Naive thymus-derived CD4-positive, alpha-beta T cell (primary cell): ENCODE data around the gene FIGN. TPM values are rescaled to one million over a fixed set of nuclear protein-coding genes. Genes with fewer than 3 reads are reported as not detected.

Source experiments
- ATAC-seq: fragments of 150-1000 bp; cut with Tn5 transposase; 2 replicates; pipeline ENCODE4 v1.10.0; 2021; ENCODE audit warnings: mild to moderate bottlenecking, moderate library complexity
- CTCF ChIA-PET: fragments of 350-600 bp; sonication (Branson Sonifier 250); formaldehyde crosslinking; loops from one replicate; lab custom pipeline; 2021; ENCODE audit warnings: antibody characterized with exemption; lab: Charles Lee
- POLR2A ChIA-PET: fragments of 350-600 bp; sonication (Branson Sonifier 250); formaldehyde crosslinking; loops from one replicate; lab custom pipeline; 2021; ENCODE audit warnings: antibody characterized with exemption, inconsistent platforms; lab: Charles Lee
- DNase-seq, 9 donors: peaks; one replicate each; pipeline versions ENCODE4 v3.0.0 to v3.0.0-alpha.2; 2020 to 2022; ENCODE audit warnings: mixed read lengths in 1 of 9
- H3K27ac ChIP-seq: one replicate; pipeline ENCODE4 v1.7.0; 2013; ENCODE audit warnings: mild to moderate bottlenecking, low read depth, low read length, moderate library complexity
- H3K27me3 ChIP-seq, 2 donors: one replicate each; pipeline ENCODE4 v1.7.0; 2013; ENCODE audit warnings: low read length in 2 of 2, mild to moderate bottlenecking in 2 of 2, moderate library complexity in 2 of 2; ENCODE audit not compliant: control insufficient read depth in 2 of 2, insufficient read depth in 2 of 2
- H3K36me3 ChIP-seq, 3 experiments: 1 replicate in 2 of 3; 2 replicates in 1 of 3; pipeline ENCODE4 v1.7.0; 2013; ENCODE audit warnings: low read length in 3 of 3, mild to moderate bottlenecking in 3 of 3, moderate library complexity in 1 of 3; ENCODE audit not compliant: insufficient read depth in 3 of 3, control insufficient read depth in 2 of 3
- H3K4me1 ChIP-seq, 2 donors: one replicate each; pipeline ENCODE4 v1.7.0; 2013; ENCODE audit warnings: low read length in 2 of 2, mild to moderate bottlenecking in 2 of 2, moderate library complexity in 1 of 2; ENCODE audit not compliant: control insufficient read depth in 2 of 2, insufficient read depth in 2 of 2
- H3K4me3 ChIP-seq: 2 replicates; pipeline ENCODE4 v1.7.0; 2013; ENCODE audit warnings: mild to moderate bottlenecking, low read length
- H3K9me3 ChIP-seq, 3 experiments: 1 replicate in 2 of 3; 2 replicates in 1 of 3; pipeline ENCODE4 v1.7.0; 2013; ENCODE audit warnings: low read length in 3 of 3; ENCODE audit not compliant: control insufficient read depth in 2 of 3
- H3K27ac Mint-ChIP-seq, 9 donors: one replicate each; pipeline ENCODE4 v1.8.0; 2020 to 2022; ENCODE audit warnings: mixed read lengths in 9 of 9, mild to moderate bottlenecking in 8 of 9, moderate library complexity in 5 of 9, inconsistent platforms in 2 of 9
- H3K27me3 Mint-ChIP-seq, 5 donors: one replicate each; pipeline ENCODE4 v1.8.0; 2021 to 2022; ENCODE audit warnings: mixed read lengths in 5 of 5, mild to moderate bottlenecking in 1 of 5
- H3K36me3 Mint-ChIP-seq, 5 donors: one replicate each; pipeline ENCODE4 v1.8.0; 2020 to 2022; ENCODE audit warnings: mixed read lengths in 5 of 5, mild to moderate bottlenecking in 3 of 5, inconsistent platforms in 1 of 5
- H3K4me1 Mint-ChIP-seq, 7 donors: one replicate each; pipeline ENCODE4 v1.8.0; 2020 to 2022; ENCODE audit warnings: mixed read lengths in 7 of 7, mild to moderate bottlenecking in 3 of 7, inconsistent platforms in 1 of 7
- H3K4me3 Mint-ChIP-seq, 10 donors: one replicate each; pipeline ENCODE4 v1.8.0; 2020 to 2022; ENCODE audit warnings: mild to moderate bottlenecking in 10 of 10, mixed read lengths in 10 of 10, moderate library complexity in 6 of 10, inconsistent platforms in 2 of 10
- H3K9me3 Mint-ChIP-seq, 11 donors: one replicate each; pipeline ENCODE4 v1.8.0; 2020 to 2022; ENCODE audit warnings: mixed read lengths in 11 of 11, mild to moderate bottlenecking in 4 of 11, inconsistent platforms in 1 of 11, moderate library complexity in 1 of 11
- intact Hi-C, 2 donors: fragments of 100-400 bp; cut with micrococcal nuclease; formaldehyde crosslinking; loops; one replicate each; pipeline ENCODE4 v1.15.1; 2023
- polyA plus RNA-seq, 2 donors: library from polyadenylated mRNA; unstranded; fragments of 300-500 nt; fragmentation: Illumina TruSeq; gene quantifications; one replicate each; pipeline ENCODE4 v1.2.3, GENCODE V29; 2021
- total RNA-seq, 6 experiments: library from RNA in 5 of 6; stranded (reverse) in 5 of 6; gene quantifications; 1 replicate in 5 of 6; 2 replicates in 1 of 6; pipeline ENCODE4 v1.2.3 and lab custom pipeline; 2021 to 2026

Gene FIGN
- total and polyA plus RNA-seq, 7 experiments from 2014 or later = 0.05 TPM; not detected in 6

- Histone ChIP-seq H3K9me3 (no peaks in the 10 kb centered on the region), H3K27me3 (no peaks in the 10 kb centered on the region), H3K4me3 (no peak overlapping the region), H3K4me1 (no peaks in the 10 kb centered on the region), H3K27ac (no peak overlapping the region), H3K36me3 (no peaks in the 10 kb centered on the region)
- Mint-ChIP-seq H3K4me1 (no peaks in the 10 kb centered on the region), H3K27ac (no peak overlapping the region), H3K4me3 (no peak overlapping the region), H3K36me3 (no peaks in the 10 kb centered on the region), H3K9me3 (peaks cover 0 to 9% (median 0%) of the 10 kb centered on the region in 11 donors), H3K27me3 (no peaks in the 10 kb centered on the region)
- ATAC-seq (no peak), DNase-seq (no peak)
- ChIA-PET CTCF (no interaction called here), POLR2A (no interaction called here)
- intact Hi-C loops = no loop called here
Measured at GRCh38 chr2:163553601-163554000, 182.2 kb downstream of the FIGN start.

GRCh38 chr2:163552758-163553157, 183.1 kb downstream of the FIGN start:
- CTCF ChIA-PET = no interaction called here
- no peaks in the 10 kb centered on the region for H3K27me3 Mint-ChIP-seq
- Histone ChIP-seq H3K4me1 (no peaks in the 10 kb centered on the region), H3K27ac (no peak overlapping the region), H3K27me3 (no peaks in the 10 kb centered on the region), H3K9me3 (no peaks in the 10 kb centered on the region), H3K36me3 (no peaks in the 10 kb centered on the region), H3K4me3 (no peak overlapping the region)
- no peaks in the 10 kb centered on the region for H3K4me1 Mint-ChIP-seq
- H3K9me3 Mint-ChIP-seq = peaks cover 0 to 7% (median 0%) of the 10 kb centered on the region in 11 donors
- H3K27ac Mint-ChIP-seq = no peak overlapping the region
- no peaks in the 10 kb centered on the region for H3K36me3 Mint-ChIP-seq
- no peak for ATAC-seq
- no peak overlapping the region for H3K4me3 Mint-ChIP-seq
- intact Hi-C loops = no loop called here
- POLR2A ChIA-PET = no interaction called here
- DNase-seq = no peak

- Mint-ChIP-seq H3K9me3 (peaks cover 0 to 3% (median 0%) of the 10 kb centered on the region in 11 donors), H3K27me3 (no peaks in the 10 kb centered on the region), H3K4me3 (no peak overlapping the region), H3K36me3 (no peaks in the 10 kb centered on the region), H3K4me1 (peaks cover 0 to 1% (median 0%) of the 10 kb centered on the region in 7 donors), H3K27ac (no peak overlapping the region)
- no peak for DNase-seq
- Histone ChIP-seq H3K36me3 (no peaks in the 10 kb centered on the region), H3K27ac (no peak overlapping the region), H3K4me3 (no peak overlapping the region), H3K4me1 (no peaks in the 10 kb centered on the region), H3K9me3 (no peaks in the 10 kb centered on the region), H3K27me3 (no peaks in the 10 kb centered on the region)
- CTCF ChIA-PET = no interaction called here
- intact Hi-C loops = no loop called here
- POLR2A ChIA-PET = no interaction called here
- ATAC-seq = no peak
Measured at GRCh38 chr2:163551616-163552373, 184.0 kb downstream of the FIGN start.

GRCh38 chr2:163548970-163549369, 186.8 kb downstream of the FIGN start:
- no peak overlapping the region for H3K27ac Mint-ChIP-seq
- H3K36me3 Mint-ChIP-seq = no peaks in the 10 kb centered on the region
- no peak overlapping the region for H3K27ac ChIP-seq
- H3K4me1 Mint-ChIP-seq = peaks cover 0 to 1% (median 0%) of the 10 kb centered on the region in 7 donors
- CTCF ChIA-PET = interaction anchor here (0.7 kb wide), 1 partner anchor 60 kb away, joined by 3 read pairs; no protein-coding TSS in a partner anchor
- no peak overlapping the region for H3K4me3 Mint-ChIP-seq
- no peaks in the 10 kb centered on the region for H3K27me3 ChIP-seq
- intact Hi-C loops = no loop called here
- H3K9me3 ChIP-seq = no peaks in the 10 kb centered on the region
- POLR2A ChIA-PET = no interaction called here
- H3K27me3 Mint-ChIP-seq = no peaks in the 10 kb centered on the region
- peaks cover 0 to 14% (median 0%) of the 10 kb centered on the region in 11 donors for H3K9me3 Mint-ChIP-seq
- ATAC-seq = no peak
- no peak overlapping the region for H3K4me3 ChIP-seq
- no peak for DNase-seq
- H3K36me3 ChIP-seq = no peaks in the 10 kb centered on the region
- no peaks in the 10 kb centered on the region for H3K4me1 ChIP-seq
